IMR-90 (cell line): ENCODE results near the gene RTN4RL2. TPM values are rescaled to one million over a fixed set of nuclear protein-coding genes. Genes with fewer than 3 reads are reported as not detected.

Experiments
- ATAC-seq: fragments of 200-7000 bp; cut with Tn5 transposase; 2 replicates; pipeline ENCODE4 v1.9.1; 2020; ENCODE audit warnings: low read depth, mild to moderate bottlenecking, moderate library complexity
- BruUV-seq: library from RNA; stranded (reverse); fragments of 400-500 nt; replicated peaks from 2 replicates; lab custom pipeline; 2021; lab: Mats Ljungman, UMichigan
- CTCF ChIA-PET: fragments of 300-600 bp; formaldehyde crosslinking; extraction: SDS; loops from one replicate; lab custom pipeline; 2021; ENCODE audit warnings: antibody characterized with exemption; lab: Yijun Ruan, JAX
- POLR2A ChIA-PET: fragments of 300-600 bp; sonication (Branson Sonifier 250); formaldehyde crosslinking; loops from one replicate; lab custom pipeline; 2022; ENCODE audit warnings: antibody characterized with exemption; ENCODE audit not compliant: unreplicated experiment; lab: Charles Lee
- DNase-seq: peaks from one replicate; pipeline ENCODE4 v3.0.0; 2013
- H2AFZ ChIP-seq: replicated peaks from 2 replicates; pipeline ENCODE3; 2013; ENCODE audit warnings: low read length, mild to moderate bottlenecking; ENCODE audit not compliant: poor library complexity
- H2AK5ac ChIP-seq: 2 replicates; pipeline ENCODE4 v1.6.1; 2013; ENCODE audit warnings: low read depth, low read length, inconsistent platforms
- H2AK9ac ChIP-seq: replicated peaks from 2 replicates; pipeline ENCODE3; 2013; ENCODE audit warnings: mild to moderate bottlenecking, low read depth, low read length, moderate library complexity; ENCODE audit not compliant: poor library complexity
- H2BK120ac ChIP-seq: 2 replicates; pipeline ENCODE4 v1.6.1; 2013; ENCODE audit warnings: low read depth, low read length, inconsistent platforms
- H2BK15ac ChIP-seq: 3 replicates; pipeline ENCODE4 v1.6.1; 2013; ENCODE audit warnings: low read depth, low read length, inconsistent platforms
- H2BK20ac ChIP-seq: 2 replicates; pipeline ENCODE4 v1.6.1; 2013; ENCODE audit warnings: low read depth, mild to moderate bottlenecking, inconsistent platforms, low read length, moderate library complexity
- H2BK5ac ChIP-seq: 2 replicates; pipeline ENCODE4 v1.6.1; 2013; ENCODE audit warnings: mild to moderate bottlenecking, low read depth, low read length, inconsistent platforms; ENCODE audit not compliant: poor library complexity, severe bottlenecking
- H3K14ac ChIP-seq: replicated peaks from 2 replicates; pipeline ENCODE4 v1.6.1; 2013; ENCODE audit warnings: low read depth, low read length, inconsistent platforms
- H3K18ac ChIP-seq: 2 replicates; pipeline ENCODE4 v1.6.1; 2013; ENCODE audit warnings: low read depth, low read length, control low read depth
- H3K23ac ChIP-seq: 2 replicates; pipeline ENCODE4 v1.6.1; 2013; ENCODE audit warnings: low read depth, low read length, inconsistent platforms
- H3K27ac ChIP-seq: 2 replicates; pipeline ENCODE4 v1.5.1; 2013; ENCODE audit warnings: mild to moderate bottlenecking, control low read depth, low read length; ENCODE audit not compliant: insufficient read depth
- H3K27me3 ChIP-seq: 2 replicates; pipeline ENCODE4 v1.6.1; 2013; ENCODE audit warnings: low read length; ENCODE audit not compliant: control insufficient read depth, insufficient read depth
- H3K36me3 ChIP-seq: 2 replicates; pipeline ENCODE4 v1.6.1; 2013; ENCODE audit warnings: low read length, mixed read lengths; ENCODE audit not compliant: control insufficient read depth, insufficient read depth
- H3K4ac ChIP-seq: 2 replicates; pipeline ENCODE4 v1.6.1; 2013; ENCODE audit warnings: low read depth, low read length, inconsistent platforms
- H3K4me1 ChIP-seq: 2 replicates; pipeline ENCODE4 v1.6.1; 2013; ENCODE audit warnings: low read length, mixed read lengths; ENCODE audit not compliant: control insufficient read depth, insufficient read depth
- H3K4me2 ChIP-seq: 2 replicates; pipeline ENCODE4 v1.6.1; 2013; ENCODE audit warnings: low read depth, mild to moderate bottlenecking, control low read depth, low read length, moderate library complexity
- H3K4me3 ChIP-seq: 2 replicates; pipeline ENCODE4 v1.5.1; 2013; ENCODE audit warnings: low read depth, mild to moderate bottlenecking, control low read depth, low read length, moderate library complexity; ENCODE audit not compliant: insufficient read depth
- H3K56ac ChIP-seq: 2 replicates; pipeline ENCODE4 v1.6.1; 2013; ENCODE audit warnings: low read length, inconsistent platforms; ENCODE audit not compliant: insufficient read depth; ENCODE audit errors: extremely low read depth
- H3K79me1 ChIP-seq, 2 experiments: 2 replicates each; pipeline ENCODE4 v1.6.1; 2013; ENCODE audit warnings: low read length in 2 of 2, inconsistent platforms in 1 of 2, low read depth in 1 of 2
- H3K9ac ChIP-seq: 2 replicates; pipeline ENCODE4 v1.6.1; 2013; ENCODE audit warnings: low read depth, low read length, control low read depth
- H3K9me1 ChIP-seq: 2 replicates; pipeline ENCODE4 v1.6.1; 2013; ENCODE audit warnings: low read length, inconsistent platforms; ENCODE audit not compliant: insufficient read depth
- H3K9me3 ChIP-seq: 2 replicates; pipeline ENCODE4 v1.6.1; 2013; ENCODE audit warnings: low read length; ENCODE audit not compliant: control insufficient read depth, insufficient read depth
- H4K20me1 ChIP-seq: 2 replicates; pipeline ENCODE4 v1.6.1; 2013; ENCODE audit warnings: low read length, inconsistent platforms; ENCODE audit not compliant: insufficient read depth
- H4K5ac ChIP-seq: 2 replicates; pipeline ENCODE4 v1.6.1; 2013; ENCODE audit warnings: mild to moderate bottlenecking, low read depth, low read length, control low read depth
- H4K8ac ChIP-seq, 2 experiments: 2 replicates each; pipeline ENCODE4 v1.6.1; 2013; ENCODE audit warnings: low read depth in 2 of 2, low read length in 2 of 2, control low read depth in 1 of 2, inconsistent platforms in 1 of 2
- H4K91ac ChIP-seq: 2 replicates; pipeline ENCODE4 v1.6.1; 2013; ENCODE audit warnings: low read depth, low read length, inconsistent platforms; ENCODE audit not compliant: insufficient read depth
- BHLHE40 ChIP-seq: fragments of 150-350 bp; IDR thresholded peaks from 2 replicates; pipeline ENCODE4 v1.6.1; 2016; ENCODE audit warnings: mild to moderate bottlenecking, low read depth, low read length
- CHD1 ChIP-seq: IDR thresholded peaks from 2 replicates; pipeline ENCODE4 v1.6.1; 2012; ENCODE audit warnings: low read depth, low read length, improper control_type of control experiment
- MAZ ChIP-seq: IDR thresholded peaks from 2 replicates; pipeline ENCODE4 v1.6.1; 2012; ENCODE audit warnings: low read depth, mild to moderate bottlenecking, low read length, improper control_type of control experiment, moderate library complexity, borderline replicate concordance
- RFX5 ChIP-seq: IDR thresholded peaks from 2 replicates; pipeline ENCODE4 v1.8.0; 2012; ENCODE audit warnings: low read depth, mild to moderate bottlenecking, low read length, moderate library complexity
- USF2 ChIP-seq: fragments of 150-350 bp; IDR thresholded peaks from 2 replicates; pipeline ENCODE4 v1.6.1; 2017; ENCODE audit warnings: mild to moderate bottlenecking, antibody characterized with exemption, low read length, low read depth
- WGBS, 2 experiments: methylation state at CpG; one replicate each; pipeline versions ENCODE4 v1.1.5 to v1.1.7; 2013; ENCODE audit warnings: missing lambda C conversion rate in 2 of 2; ENCODE audit not compliant: insufficient read length in 1 of 2; ENCODE audit errors: extremely low coverage in 2 of 2; 5-methylcytosine and 5-hydroxymethylcytosine counted together
- dilution Hi-C: fragments of 300-500 bp; cut with HindIII; formaldehyde crosslinking; loops from one replicate; pipeline ENCODE4 v1.14.3; 2018; ENCODE audit warnings: low sequenced_read_pairs; ENCODE audit not compliant: unreplicated experiment
- in situ Hi-C: fragments of 300-500 bp; cut with MboI; formaldehyde crosslinking; loops from 3 replicates; pipeline ENCODE4 v1.14.3; 2019; ENCODE audit warnings: low sequenced_read_pairs, inconsistent platforms, mixed read lengths
- intact Hi-C: fragments of 100-400 bp; cut with micrococcal nuclease; formaldehyde crosslinking; loops from 2 replicates; pipeline ENCODE4 v1.10.0; 2022
- polyA plus RNA-seq, 3 experiments: library from polyadenylated mRNA; depleted of rRNA; stranded (reverse); fragments of >200 nt; gene quantifications; 2 replicates each; pipeline ENCODE4 v1.2.3, GENCODE V29; 2012; ENCODE audit warnings: low replicate concordance in 1 of 3
- total RNA-seq: library from RNA; depleted of rRNA; stranded (reverse); fragments of >200 nt; gene quantifications from 2 replicates; pipeline ENCODE4 v1.2.3, GENCODE V29; 2012

RTN4RL2 gene
- total and polyA plus RNA-seq, 2 of the 4 experiments (the other 2 are of a cell fraction): 1.5 TPM; not detected in 1

- Histone ChIP-seq H3K79me1 (peaks cover 7 to 24% of the 10 kb centered on the region in 2 experiments; a peak in 3 of 4 replicates), H3K4me2 (peak within 1 kb of the TSS; percentile 92), H4K20me1 (peaks cover 7% of the 10 kb centered on the region; the same call in 1 of the 2 replicates), H3K4me3 (peak within 1 kb of the TSS; percentile 95), H2AK9ac (peak within 1 kb of the TSS; percentile 98), H3K4me1 (no peaks in the 10 kb centered on the region; the same call in 1 of the 2 replicates), H3K9ac (peak within 1 kb of the TSS; percentile 90), H2AK5ac (peak within 1 kb of the TSS; percentile 46; the same call in 1 of the 2 replicates), H3K23ac (peak within 1 kb of the TSS; percentile 96), H3K4ac (peak within 1 kb of the TSS; percentile 91), H4K8ac (peak within 1 kb of the TSS; percentile 87 to 96), H2BK5ac (peak within 1 kb of the TSS; percentile 65), H3K27ac (peak within 1 kb of the TSS; percentile 86), H2BK20ac (peak within 1 kb of the TSS; percentile 36; the same call in 1 of the 2 replicates), H3K9me3 (no peaks in the 10 kb centered on the region), H3K9me1 (no peaks in the 10 kb centered on the region; the same call in 1 of the 2 replicates), H2BK120ac (peak within 1 kb of the TSS; percentile 83), H2BK15ac (peak within 1 kb of the TSS; percentile 77; the same call in 2 of the 3 replicates), H3K14ac (peak within 1 kb of the TSS; percentile 83), H3K56ac (peak within 1 kb of the TSS; percentile 91), H3K36me3 (peaks cover 4% of the 10 kb centered on the region; the same call in 1 of the 2 replicates), H4K91ac (peak within 1 kb of the TSS; percentile 89), H3K18ac (peak within 1 kb of the TSS; percentile 96), H2AFZ (peak within 1 kb of the TSS; percentile 94), H4K5ac (peak within 1 kb of the TSS; percentile 90), H3K27me3 (no peaks in the 10 kb centered on the region)
- in situ Hi-C loops (loop anchor here (25.0 kb wide), 1 partner anchor 678 kb away; no protein-coding TSS in a partner anchor), intact Hi-C loops (no loop called here), dilution Hi-C loops (no loop called here)
- ATAC-seq (peak; percentile 85), DNase-seq (peak; percentile 59)
- no TSS peak for BruUV-seq
- WGBS, 2 experiments: 1% methylated on average over 29 of the region's 66 CpGs; no CpG with 5 or more reads in 1 of the 2 experiments
- CTCF ChIA-PET: interaction anchor here (0.7 to 3.0 kb wide), 3 partner anchors 11 to 24 kb away, joined by 3 to 17 read pairs (median 15); no protein-coding TSS in a partner anchor
- peak; percentile 84 for TF ChIP-seq BHLHE40
- TF ChIP-seq RFX5: no peak
- peak; percentile 90 for TF ChIP-seq USF2
- peak; percentile 53; the same call in 1 of the 2 replicates for TF ChIP-seq MAZ
- TF ChIP-seq CHD1: no peak
- POLR2A ChIA-PET: interaction anchor here (0.6 kb wide), 1 partner anchor 187 kb away, joined by 3 read pairs; no protein-coding TSS in a partner anchor
These were observed 55.2 kb downstream of the RTN4RL2 start, which contains the start of gene SLC43A1 for GRCh38 chr11:57515332-57516060. TSS of gene SLC43A1 (minus strand) at chr11:57515702. CDS start at chr11:57514111, 1,591 bp downstream.
